ENCODE data around the gene C16orf96.

The C16orf96 gene

GRCh38 chr16:4599545-4599944 lies 43.4 kb downstream of the C16orf96 start:
- H4K8ac ChIP-seq (ENCODE audit: low read depth, low read length), result no peak overlapping the region
- H2BK15ac ChIP-seq (ENCODE audit: low read length), result peak overlapping the region; percentile 56
- H3K23ac ChIP-seq (ENCODE audit: low read depth, low read length, poor library complexity), result no peak overlapping the region
- no peaks in the 10 kb centered on the region for H3K9me3 ChIP-seq (replicated peaks in 1 of 2; ENCODE audit: control insufficient read depth in 2 of 2, insufficient read depth in 1 of 2, low read depth in 1 of 2, low read length in 2 of 2)
- WGBS, 2 donors (ENCODE audit: extremely low coverage in 2 of 2, insufficient read length in 2 of 2, insufficient replicate concordance in 1 of 2), result no CpG with 5 or more reads among the region's 8 CpGs
- no peak overlapping the region for H2BK12ac ChIP-seq (ENCODE audit: low read length)
- no peak overlapping the region for H2AFZ ChIP-seq (ENCODE audit: low read length)
- H3K9ac ChIP-seq (ENCODE audit: low read depth, low read length, poor library complexity), result no peak overlapping the region
- no peaks in the 10 kb centered on the region for H3K27me3 ChIP-seq (ENCODE audit: control insufficient read depth in 3 of 3, insufficient read depth in 3 of 3, low read depth in 1 of 3, low read length in 3 of 3)
- no peaks in the 10 kb centered on the region for H3K36me3 ChIP-seq (replicated peaks in 1 of 2; ENCODE audit: control insufficient read depth in 2 of 2, insufficient read depth in 2 of 2, low read length in 2 of 2)
- no peaks in the 10 kb centered on the region for H3K79me1 ChIP-seq (ENCODE audit: low read depth, low read length)
- no peak overlapping the region for H2AK5ac ChIP-seq (ENCODE audit: low read depth, low read length)
- H3K4me1 ChIP-seq (ENCODE audit: control insufficient read depth in 2 of 2, insufficient read depth in 1 of 2, low read depth in 1 of 2, low read length in 2 of 2), result peaks cover 15% of the 10 kb centered on the region in 2 donors
- H3K4me3 ChIP-seq (ENCODE audit: low read length in 2 of 2), result no peak overlapping the region
- no peak overlapping the region for H3K27ac ChIP-seq (replicated peaks; ENCODE audit: low read length)
- H3K18ac ChIP-seq (ENCODE audit: low read length), result peak overlapping the region; percentile 65
- DNase-seq (ENCODE audit: low spot score), result no peak
- H3K4ac ChIP-seq (ENCODE audit: low read length), result no peak overlapping the region
- H3K14ac ChIP-seq (ENCODE audit: low read length), result no peak overlapping the region
- H2BK120ac ChIP-seq (ENCODE audit: low read depth, low read length), result no peak overlapping the region
- H2BK5ac ChIP-seq (ENCODE audit: low read length), result no peak overlapping the region
- no peak overlapping the region for H3K4me2 ChIP-seq (ENCODE audit: insufficient read depth, low read length, poor library complexity, severe bottlenecking)
- H4K91ac ChIP-seq (ENCODE audit: low read depth, low read length, poor library complexity), result no peak overlapping the region

GRCh38 chr16:4601036-4601863 lies 45.1 kb downstream of the C16orf96 start:
- no peak overlapping the region for H3K27ac ChIP-seq (replicated peaks; ENCODE audit: low read length)
- H2BK12ac ChIP-seq (ENCODE audit: low read length), result no peak overlapping the region
- no peak for DNase-seq (ENCODE audit: low spot score)
- H2AFZ ChIP-seq (ENCODE audit: low read length), result peak overlapping the region; percentile 87
- H3K18ac ChIP-seq (ENCODE audit: low read length), result peak overlapping the region; percentile 72
- no CpG with 5 or more reads among the region's 18 CpGs for WGBS, 2 donors (ENCODE audit: extremely low coverage in 2 of 2, insufficient read length in 2 of 2, insufficient replicate concordance in 1 of 2)
- H3K4ac ChIP-seq (ENCODE audit: low read length), result no peak overlapping the region
- no peak overlapping the region for H3K9ac ChIP-seq (ENCODE audit: low read depth, low read length, poor library complexity)
- no peaks in the 10 kb centered on the region for H3K27me3 ChIP-seq (ENCODE audit: control insufficient read depth in 3 of 3, insufficient read depth in 3 of 3, low read depth in 1 of 3, low read length in 3 of 3)
- no peak overlapping the region for H2BK5ac ChIP-seq (ENCODE audit: low read length)
- H3K23ac ChIP-seq (ENCODE audit: low read depth, low read length, poor library complexity), result no peak overlapping the region
- H2BK15ac ChIP-seq (ENCODE audit: low read length), result peak overlapping the region; percentile 47
- H2AK5ac ChIP-seq (ENCODE audit: low read depth, low read length), result no peak overlapping the region
- no peak overlapping the region for H3K14ac ChIP-seq (ENCODE audit: low read length)
- no peaks in the 10 kb centered on the region for H3K79me1 ChIP-seq (ENCODE audit: low read depth, low read length)
- H3K4me3 ChIP-seq (ENCODE audit: low read length in 2 of 2), result no peak overlapping the region
- H4K91ac ChIP-seq (ENCODE audit: low read depth, low read length, poor library complexity), result no peak overlapping the region
- no peaks in the 10 kb centered on the region for H3K36me3 ChIP-seq (replicated peaks in 1 of 2; ENCODE audit: control insufficient read depth in 2 of 2, insufficient read depth in 2 of 2, low read length in 2 of 2)
- H3K4me1 ChIP-seq (ENCODE audit: control insufficient read depth in 2 of 2, insufficient read depth in 1 of 2, low read depth in 1 of 2, low read length in 2 of 2), result peaks cover 15% of the 10 kb centered on the region in 2 donors
- H2BK120ac ChIP-seq (ENCODE audit: low read depth, low read length), result no peak overlapping the region
- no peak overlapping the region for H3K4me2 ChIP-seq (ENCODE audit: insufficient read depth, low read length, poor library complexity, severe bottlenecking)
- no peak overlapping the region for H4K8ac ChIP-seq (ENCODE audit: low read depth, low read length)
- H3K9me3 ChIP-seq (replicated peaks in 1 of 2; ENCODE audit: control insufficient read depth in 2 of 2, insufficient read depth in 1 of 2, low read depth in 1 of 2, low read length in 2 of 2), result no peaks in the 10 kb centered on the region

DNA sequence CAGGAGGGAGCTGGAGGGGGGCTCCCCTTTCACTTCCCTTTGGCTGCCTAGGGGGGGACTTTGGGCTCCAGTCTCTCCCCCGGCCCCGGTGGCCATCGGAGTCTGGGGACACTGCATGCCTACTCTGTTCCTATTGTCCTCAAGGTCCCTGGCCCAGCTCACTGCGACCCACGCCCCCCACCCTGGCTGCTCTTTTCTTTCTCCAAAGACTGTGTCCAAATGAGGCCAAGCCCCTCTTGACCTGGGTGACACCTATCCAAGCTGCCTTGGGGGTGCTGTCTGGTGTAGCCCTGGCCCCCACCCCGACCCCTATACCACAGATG lies 45.7 kb downstream of the C16orf96 start:
- Histone ChIP-seq H3K18ac (ENCODE audit: low read length) (peak overlapping the region; percentile 72), H2AK5ac (ENCODE audit: low read depth, low read length) (no peak overlapping the region), H3K14ac (ENCODE audit: low read length) (no peak overlapping the region), H3K4me1 (ENCODE audit: control insufficient read depth in 2 of 2, insufficient read depth in 1 of 2, low read depth in 1 of 2, low read length in 2 of 2) (peaks cover 15% of the 10 kb centered on the region in 2 donors), H2BK120ac (ENCODE audit: low read depth, low read length) (no peak overlapping the region), H4K8ac (ENCODE audit: low read depth, low read length) (no peak overlapping the region), H3K4me2 (ENCODE audit: insufficient read depth, low read length, poor library complexity, severe bottlenecking) (no peak overlapping the region), H4K91ac (ENCODE audit: low read depth, low read length, poor library complexity) (no peak overlapping the region), H3K4me3 (ENCODE audit: low read length in 2 of 2) (no peak overlapping the region), H3K36me3 (replicated peaks in 1 of 2; ENCODE audit: control insufficient read depth in 2 of 2, insufficient read depth in 2 of 2, low read length in 2 of 2) (no peaks in the 10 kb centered on the region), H2BK15ac (ENCODE audit: low read length) (peak overlapping the region; percentile 47), H3K4ac (ENCODE audit: low read length) (no peak overlapping the region), H2BK5ac (ENCODE audit: low read length) (no peak overlapping the region), H3K27me3 (ENCODE audit: control insufficient read depth in 3 of 3, insufficient read depth in 3 of 3, low read depth in 1 of 3, low read length in 3 of 3) (no peaks in the 10 kb centered on the region), H3K27ac (replicated peaks; ENCODE audit: low read length) (no peak overlapping the region), H3K79me1 (ENCODE audit: low read depth, low read length) (no peaks in the 10 kb centered on the region), H3K9ac (ENCODE audit: low read depth, low read length, poor library complexity) (no peak overlapping the region), H2AFZ (ENCODE audit: low read length) (peak overlapping the region; percentile 87), H3K23ac (ENCODE audit: low read depth, low read length, poor library complexity) (no peak overlapping the region), H3K9me3 (replicated peaks in 1 of 2; ENCODE audit: control insufficient read depth in 2 of 2, insufficient read depth in 1 of 2, low read depth in 1 of 2, low read length in 2 of 2) (no peaks in the 10 kb centered on the region), H2BK12ac (ENCODE audit: low read length) (no peak overlapping the region)
- WGBS, 2 donors (ENCODE audit: extremely low coverage in 2 of 2, insufficient read length in 2 of 2, insufficient replicate concordance in 1 of 2), result no CpG with 5 or more reads among the region's 6 CpGs
- DNase-seq (ENCODE audit: low spot score), result no peak

DNA sequence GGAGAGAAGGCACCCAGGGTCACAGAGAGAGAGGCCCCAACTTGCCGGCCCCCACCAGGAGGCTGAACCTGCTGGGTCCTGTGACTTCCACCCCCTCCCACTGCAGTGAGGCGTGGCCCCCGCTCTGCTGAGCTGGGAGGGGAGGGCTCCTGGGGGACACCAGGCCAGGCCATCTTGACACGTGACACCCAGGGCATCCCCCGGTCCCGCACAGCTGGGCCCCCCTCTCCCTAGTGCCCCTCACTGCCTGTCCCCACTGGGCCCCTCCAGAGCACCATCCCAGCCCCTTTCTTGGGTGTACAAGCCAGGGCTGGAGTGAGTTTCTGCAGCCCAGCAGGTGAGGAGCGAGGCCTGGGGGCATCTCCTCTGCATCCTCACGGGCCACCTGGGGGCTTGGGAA lies 46.2 kb downstream of the C16orf96 start:
- no peak overlapping the region for H3K27ac ChIP-seq (replicated peaks; ENCODE audit: low read length)
- H2BK12ac ChIP-seq (ENCODE audit: low read length), result peak overlapping the region; percentile 16
- no peak overlapping the region for H2BK120ac ChIP-seq (ENCODE audit: low read depth, low read length)
- H3K27me3 ChIP-seq (ENCODE audit: control insufficient read depth in 3 of 3, insufficient read depth in 3 of 3, low read depth in 1 of 3, low read length in 3 of 3), result no peaks in the 10 kb centered on the region
- no peaks in the 10 kb centered on the region for H3K79me1 ChIP-seq (ENCODE audit: low read depth, low read length)
- peak overlapping the region; percentile 87 for H2AFZ ChIP-seq (ENCODE audit: low read length)
- peak overlapping the region; percentile 53 for H2BK5ac ChIP-seq (ENCODE audit: low read length)
- H3K4me2 ChIP-seq (ENCODE audit: insufficient read depth, low read length, poor library complexity, severe bottlenecking), result no peak overlapping the region
- peaks cover 15% of the 10 kb centered on the region in 2 donors for H3K4me1 ChIP-seq (ENCODE audit: control insufficient read depth in 2 of 2, insufficient read depth in 1 of 2, low read depth in 1 of 2, low read length in 2 of 2)
- H3K9me3 ChIP-seq (replicated peaks in 1 of 2; ENCODE audit: control insufficient read depth in 2 of 2, insufficient read depth in 1 of 2, low read depth in 1 of 2, low read length in 2 of 2), result no peaks in the 10 kb centered on the region
- no peak overlapping the region for H2BK15ac ChIP-seq (ENCODE audit: low read length)
- peak overlapping the region; percentile 56 for H3K14ac ChIP-seq (ENCODE audit: low read length)
- H4K8ac ChIP-seq (ENCODE audit: low read depth, low read length), result no peak overlapping the region
- peak overlapping the region; percentile 76 for H3K4ac ChIP-seq (ENCODE audit: low read length)
- peak overlapping the region; percentile 70 for H3K18ac ChIP-seq (ENCODE audit: low read length)
- no peak for DNase-seq (ENCODE audit: low spot score)
- H2AK5ac ChIP-seq (ENCODE audit: low read depth, low read length), result peak overlapping the region; percentile 90
- no CpG with 5 or more reads among the region's 8 CpGs for WGBS, 2 donors (ENCODE audit: extremely low coverage in 2 of 2, insufficient read length in 2 of 2, insufficient replicate concordance in 1 of 2)
- H4K91ac ChIP-seq (ENCODE audit: low read depth, low read length, poor library complexity), result no peak overlapping the region
- no peak overlapping the region for H3K4me3 ChIP-seq (ENCODE audit: low read length in 2 of 2)
- peaks cover 0 to 1% of the 10 kb centered on the region in 2 donors for H3K36me3 ChIP-seq (replicated peaks in 1 of 2; ENCODE audit: control insufficient read depth in 2 of 2, insufficient read depth in 2 of 2, low read length in 2 of 2)
- peak overlapping the region; percentile 65 for H3K23ac ChIP-seq (ENCODE audit: low read depth, low read length, poor library complexity)
- H3K9ac ChIP-seq (ENCODE audit: low read depth, low read length, poor library complexity), result peak overlapping the region; percentile 44
